ENCODE data around the gene TRAPPC2B. TPM values are rescaled to one million over a fixed set of nuclear protein-coding genes. Genes with fewer than 3 reads are reported as not detected.
A peak's percentile ranks its signal among the peaks of the same experiment; 100 is the strongest.

TRAPPC2B gene
- total and polyA plus RNA-seq, 2 of the 13 experiments (the other 11 are each of a cell fraction or from before 2014, with no cell fraction given): 13.3 to 17.7 TPM

- TF ChIP-seq KIAA2018 (CRISPR knock-in tag; IDR thresholded peaks at IDR 0.05; ENCODE audit: borderline replicate concordance) (no peak), FOXK2 (IDR thresholded peaks at IDR 0.05) (no peak), ADNP (CRISPR knock-in tag; IDR thresholded peaks at IDR 0.05) (no peak), ZNF781 (CRISPR knock-in tag; IDR thresholded peaks at IDR 0.05; ENCODE audit: borderline replicate concordance, not compliant biosample characterization) (peak; percentile 41), HIC2 (CRISPR knock-in tag; IDR thresholded peaks at IDR 0.05; ENCODE audit: low read depth) (no peak), NFYB (CRISPR knock-in tag; IDR thresholded peaks at IDR 0.05) (peak; percentile 80), MED8 (CRISPR knock-in tag; IDR thresholded peaks at IDR 0.05; ENCODE audit: insufficient replicate concordance) (no peak), ATF5 (CRISPR knock-in tag; IDR thresholded peaks at IDR 0.05; ENCODE audit: low read depth) (no peak), FOXK1 (CRISPR knock-in tag; IDR thresholded peaks at IDR 0.05; ENCODE audit: borderline replicate concordance, low read depth) (peak; percentile 37; the same call in 1 of the 2 replicates), HMGXB4 (CRISPR knock-in tag; IDR thresholded peaks at IDR 0.05; ENCODE audit: borderline replicate concordance in 1 of 2, low read depth in 1 of 2) (peak; percentile 69 to 74; a peak in 2 of 4 replicates), SMAD3 (CRISPR knock-in tag; IDR thresholded peaks at IDR 0.05) (no peak), NR2F2 (IDR thresholded peaks at IDR 0.05; ENCODE audit: borderline replicate concordance, low read depth) (no peak), NR0B2 (CRISPR knock-in tag; IDR thresholded peaks at IDR 0.05) (no peak), ZNF589 (CRISPR knock-in tag; conservative IDR thresholded peaks at IDR 0.05) (no peak)
Observed at GRCh38 chr19:57320180-57321084, 42.9 kb upstream of the TRAPPC2B start, which contains the start of gene ZNF543 (continued).
